KBM-7 (cell line): ENCODE results near the gene CNTNAP5.
"Not testable (repeated sequence)": the region's sequence is repeated elsewhere in the genome, so short reads cannot be mapped to it uniquely, and the experiment has no call there.

Experiments used
- DNase-seq: peaks from one replicate; pipeline ENCODE4 v3.0.0-alpha.2; 2015
- in situ Hi-C: fragments of 300-500 bp; cut with MboI; formaldehyde crosslinking; loops from 2 replicates; pipeline ENCODE4 v1.14.3; 2020; ENCODE audit warnings: low sequenced_read_pairs, low pct_unique_long_range_greater_than_20kb, mixed read lengths

The CNTNAP5 gene

GRCh38 chr2:124353656-124354055 is 328.6 kb downstream of the CNTNAP5 start:
- in situ Hi-C loops, result no loop called here
- no peak for DNase-seq

- in situ Hi-C loops, result no loop called here
- no peak for DNase-seq
Measured at GRCh38 chr2:124354466-124354865, 329.4 kb downstream of the CNTNAP5 start.

- DNase-seq, in situ Hi-C loops: not testable (repeated sequence)
Measured at GRCh38 chr2:124361966-124362365, 336.9 kb downstream of the CNTNAP5 start.

- in situ Hi-C loops, result no loop called here
- DNase-seq, result no peak
Measured at GRCh38 chr2:124369181-124369580, 344.1 kb downstream of the CNTNAP5 start.

- in situ Hi-C loops, result no loop called here
- no peak for DNase-seq
Measured at GRCh38 chr2:124380221-124380749, 355.2 kb downstream of the CNTNAP5 start.

- in situ Hi-C loops, result no loop called here
- no peak for DNase-seq
Measured at GRCh38 chr2:124382067-124382618, 357.1 kb downstream of the CNTNAP5 start.

GRCh38 chr2:124395961-124396360 is 370.9 kb downstream of the CNTNAP5 start:
- in situ Hi-C loops, result no loop called here
- DNase-seq, result no peak

- in situ Hi-C loops, result no loop called here
- DNase-seq, result no peak
Measured at GRCh38 chr2:124402274-124402673, 377.2 kb downstream of the CNTNAP5 start.

- in situ Hi-C loops, result not testable (repeated sequence)
Measured at GRCh38 chr2:124407836-124408534, 382.9 kb downstream of the CNTNAP5 start.

GRCh38 chr2:124424074-124424473 is 399.0 kb downstream of the CNTNAP5 start:
- in situ Hi-C loops, result no loop called here

More at GRCh38 chr2:124407836-124408534, 382.9 kb downstream of the CNTNAP5 start:
- not testable (repeated sequence) for DNase-seq

GRCh38 chr2:124426122-124426521 is 401.0 kb downstream of the CNTNAP5 start:
- no peak for DNase-seq
- in situ Hi-C loops, result no loop called here

More at GRCh38 chr2:124424074-124424473, 399.0 kb downstream of the CNTNAP5 start:
- DNase-seq, result no peak

GRCh38 chr2:124426625-124427024 is 401.5 kb downstream of the CNTNAP5 start:
- DNase-seq, result no peak
- in situ Hi-C loops, result no loop called here

GRCh38 chr2:124437811-124438210 is 412.7 kb downstream of the CNTNAP5 start:
- no peak for DNase-seq
- in situ Hi-C loops, result no loop called here

GRCh38 chr2:124450481-124450880 is 425.4 kb downstream of the CNTNAP5 start:
- in situ Hi-C loops, result no loop called here
- DNase-seq, result no peak

GRCh38 chr2:124476291-124476690 is 451.2 kb downstream of the CNTNAP5 start:
- in situ Hi-C loops, result no loop called here
- no peak for DNase-seq

GRCh38 chr2:124478761-124479160 is 453.7 kb downstream of the CNTNAP5 start:
- no peak for DNase-seq
- in situ Hi-C loops, result no loop called here

GRCh38 chr2:124480958-124481357 is 455.9 kb downstream of the CNTNAP5 start:
- in situ Hi-C loops, result no loop called here
- DNase-seq, result no peak

GRCh38 chr2:124482044-124482443 is 457.0 kb downstream of the CNTNAP5 start:
- no peak for DNase-seq
- in situ Hi-C loops, result no loop called here

GRCh38 chr2:124482551-124482950 is 457.5 kb downstream of the CNTNAP5 start:
- in situ Hi-C loops, result no loop called here
- no peak for DNase-seq

GRCh38 chr2:124485659-124486058 is 460.6 kb downstream of the CNTNAP5 start:
- in situ Hi-C loops, result no loop called here

GRCh38 chr2:124489686-124490085 is 464.6 kb downstream of the CNTNAP5 start:
- no peak for DNase-seq
- in situ Hi-C loops, result no loop called here

More at GRCh38 chr2:124485659-124486058, 460.6 kb downstream of the CNTNAP5 start:
- no peak for DNase-seq
